Adrenal gland (tissue), 5 donors: ENCODE data around the gene ARHGEF28.

Source experiments
- POLR2A ChIP-seq, 2 donors: fragments of 450-650 bp; IDR thresholded peaks; one replicate each; pipeline ENCODE4 v1.6.1; 2017; ENCODE audit warnings: antibody characterized with exemption in 2 of 2, mild to moderate bottlenecking in 2 of 2, moderate library complexity in 1 of 2
- TF ChIP-seq, protein P1 (sequence below), 6 experiments: fragments of 450-650 bp in 4 of 6; fragments of 200-600 bp in 2 of 6; sonication (generic) in 1 of 6; IDR thresholded peaks; 1 replicate in 5 of 6; 2 replicates in 1 of 6; pipeline versions ENCODE4 v1.5.1 to v1.8.0; 2016 to 2021; ENCODE audit warnings: antibody characterized with exemption in 6 of 6, mild to moderate bottlenecking in 2 of 6, moderate library complexity in 1 of 6
- donor health status: DM: no; HTN: no; CAD: no.

DNA sequence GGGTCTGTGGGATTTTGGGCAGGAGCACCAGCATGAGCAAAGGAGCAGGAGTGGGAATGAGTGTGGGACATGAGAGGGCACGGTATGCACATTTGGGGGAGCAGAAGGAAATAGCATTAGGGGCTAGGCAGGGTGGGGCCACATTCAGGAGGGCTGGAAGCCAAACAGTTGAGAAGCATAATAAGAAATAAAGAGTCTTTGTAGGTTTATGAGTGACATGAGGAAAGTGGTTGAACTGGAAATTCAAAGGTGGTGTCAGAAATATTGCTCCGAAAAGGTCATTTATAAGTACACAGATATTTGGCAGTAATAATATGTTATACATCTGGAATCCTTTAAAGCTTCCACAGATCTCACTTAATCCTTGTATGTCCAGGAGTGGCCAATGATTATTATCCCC, 26.4 kb downstream of the ARHGEF28 start:
- TF ChIP-seq, protein P1, sequence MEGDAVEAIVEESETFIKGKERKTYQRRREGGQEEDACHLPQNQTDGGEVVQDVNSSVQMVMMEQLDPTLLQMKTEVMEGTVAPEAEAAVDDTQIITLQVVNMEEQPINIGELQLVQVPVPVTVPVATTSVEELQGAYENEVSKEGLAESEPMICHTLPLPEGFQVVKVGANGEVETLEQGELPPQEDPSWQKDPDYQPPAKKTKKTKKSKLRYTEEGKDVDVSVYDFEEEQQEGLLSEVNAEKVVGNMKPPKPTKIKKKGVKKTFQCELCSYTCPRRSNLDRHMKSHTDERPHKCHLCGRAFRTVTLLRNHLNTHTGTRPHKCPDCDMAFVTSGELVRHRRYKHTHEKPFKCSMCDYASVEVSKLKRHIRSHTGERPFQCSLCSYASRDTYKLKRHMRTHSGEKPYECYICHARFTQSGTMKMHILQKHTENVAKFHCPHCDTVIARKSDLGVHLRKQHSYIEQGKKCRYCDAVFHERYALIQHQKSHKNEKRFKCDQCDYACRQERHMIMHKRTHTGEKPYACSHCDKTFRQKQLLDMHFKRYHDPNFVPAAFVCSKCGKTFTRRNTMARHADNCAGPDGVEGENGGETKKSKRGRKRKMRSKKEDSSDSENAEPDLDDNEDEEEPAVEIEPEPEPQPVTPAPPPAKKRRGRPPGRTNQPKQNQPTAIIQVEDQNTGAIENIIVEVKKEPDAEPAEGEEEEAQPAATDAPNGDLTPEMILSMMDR (IDR thresholded peaks at IDR 0.05), result no peak
- no peak for TF ChIP-seq POLR2A (IDR thresholded peaks at IDR 0.05)
